GM18858 (cell line): ENCODE measurements around the gene LRRC8D.

Source experiments
- ATAC-seq: cut with Tn5 transposase; IDR thresholded peaks from one replicate; pipeline ENCODE4 v1.9.1; 2021; ENCODE audit not compliant: unreplicated experiment

Gene LRRC8D

GRCh38 chr1:89934461-89934860, 113.6 kb downstream of the LRRC8D start:
- no peak for ATAC-seq

- ATAC-seq: no peak
These were observed 114.4 kb downstream of the LRRC8D start for GRCh38 chr1:89935235-89935634.

- no peak for ATAC-seq
These were observed 115.9 kb downstream of the LRRC8D start for GRCh38 chr1:89936694-89937093.

GRCh38 chr1:89938171-89939055, 117.6 kb downstream of the LRRC8D start:
- no peak for ATAC-seq

GRCh38 chr1:89939059-89939570, 118.3 kb downstream of the LRRC8D start:
- no peak for ATAC-seq

- ATAC-seq: no peak
These were observed 119.0 kb downstream of the LRRC8D start for GRCh38 chr1:89939693-89940438.

- ATAC-seq: no peak
These were observed 120.4 kb downstream of the LRRC8D start for GRCh38 chr1:89941110-89941766.

GRCh38 chr1:89942014-89942413, 121.2 kb downstream of the LRRC8D start:
- no peak for ATAC-seq

- ATAC-seq: no peak
These were observed 122.2 kb downstream of the LRRC8D start for GRCh38 chr1:89942825-89943658.

- ATAC-seq: no peak
These were observed 123.3 kb downstream of the LRRC8D start for GRCh38 chr1:89943846-89944781.

GRCh38 chr1:89945852-89946476, 125.1 kb downstream of the LRRC8D start:
- peak; percentile 84 for ATAC-seq

- peak; percentile 12 for ATAC-seq
These were observed 125.7 kb downstream of the LRRC8D start for GRCh38 chr1:89946532-89946931.

GRCh38 chr1:89948722-89949345, 128.0 kb downstream of the LRRC8D start:
- no peak for ATAC-seq

GRCh38 chr1:89949991-89950624, 129.3 kb downstream of the LRRC8D start:
- ATAC-seq: no peak

- no peak for ATAC-seq
These were observed 129.9 kb downstream of the LRRC8D start for GRCh38 chr1:89950703-89951102.

GRCh38 chr1:89951766-89952604, 131.2 kb downstream of the LRRC8D start:
- no peak for ATAC-seq

- ATAC-seq: no peak
These were observed 131.8 kb downstream of the LRRC8D start for GRCh38 chr1:89952605-89953130.
